Measurements from ENCODE around the gene NGRN.

NGRN gene

GRCh38 chr15:90221246-90221900 lies 44.1 kb upstream of the NGRN start:
- H3K4me2 ChIP-seq (ENCODE audit: low read depth, low read length, poor library complexity, severe bottlenecking) = no peak overlapping the region
- no peak overlapping the region for H3K9ac ChIP-seq (ENCODE audit: low read length)
- no peaks in the 10 kb centered on the region for H3K9me2 ChIP-seq (replicated peaks; ENCODE audit: insufficient read depth, low read length)
- H3K36me3 ChIP-seq (ENCODE audit: low read length) = no peaks in the 10 kb centered on the region
- H3K27me3 ChIP-seq (ENCODE audit: low read length) = no peaks in the 10 kb centered on the region
- H4K20me1 ChIP-seq (ENCODE audit: low read depth, low read length) = no peaks in the 10 kb centered on the region
- H2AFZ ChIP-seq (ENCODE audit: low read depth, low read length, severe bottlenecking) = no peak overlapping the region
- H3F3A ChIP-seq (ENCODE audit: insufficient read depth) = no peaks in the 10 kb centered on the region
- no peak overlapping the region for H3K27ac ChIP-seq (ENCODE audit: low read depth, low read length)
- H3K9me3 ChIP-seq (ENCODE audit: insufficient read depth, low read length) = no peaks in the 10 kb centered on the region
- no peaks in the 10 kb centered on the region for H3K79me2 ChIP-seq (ENCODE audit: insufficient read depth, low read length)
- TF ChIP-seq EZH2phosphoT487 (conservative IDR thresholded peaks at IDR 0.05; ENCODE audit: low read length) (no peak), CTCF (IDR thresholded peaks at IDR 0.05; ENCODE audit: insufficient read depth, low read length, poor library complexity, severe bottlenecking) (peak; percentile 41)
- no peak overlapping the region for H3K4me3 ChIP-seq (ENCODE audit: insufficient read depth, low read length, poor library complexity, severe bottlenecking)

GRCh38 chr15:90222547-90222946 lies 42.9 kb upstream of the NGRN start:
- no peak overlapping the region for H3K4me2 ChIP-seq (ENCODE audit: low read depth, low read length, poor library complexity, severe bottlenecking)
- no peaks in the 10 kb centered on the region for H3K36me3 ChIP-seq (ENCODE audit: low read length)
- no peaks in the 10 kb centered on the region for H3F3A ChIP-seq (ENCODE audit: insufficient read depth)
- no peak overlapping the region for H3K9ac ChIP-seq (ENCODE audit: low read length)
- TF ChIP-seq EZH2phosphoT487 (conservative IDR thresholded peaks at IDR 0.05; ENCODE audit: low read length) (no peak), CTCF (IDR thresholded peaks at IDR 0.05; ENCODE audit: insufficient read depth, low read length, poor library complexity, severe bottlenecking) (no peak)
- H3K9me2 ChIP-seq (replicated peaks; ENCODE audit: insufficient read depth, low read length) = no peaks in the 10 kb centered on the region
- H3K9me3 ChIP-seq (ENCODE audit: insufficient read depth, low read length) = no peaks in the 10 kb centered on the region
- no peak overlapping the region for H3K4me3 ChIP-seq (ENCODE audit: insufficient read depth, low read length, poor library complexity, severe bottlenecking)
- H3K27ac ChIP-seq (ENCODE audit: low read depth, low read length) = no peak overlapping the region
- H2AFZ ChIP-seq (ENCODE audit: low read depth, low read length, severe bottlenecking) = no peak overlapping the region
- no peaks in the 10 kb centered on the region for H4K20me1 ChIP-seq (ENCODE audit: low read depth, low read length)
- H3K79me2 ChIP-seq (ENCODE audit: insufficient read depth, low read length) = no peaks in the 10 kb centered on the region
- no peaks in the 10 kb centered on the region for H3K27me3 ChIP-seq (ENCODE audit: low read length)

GRCh38 chr15:90223441-90224165 lies 41.9 kb upstream of the NGRN start:
- no peaks in the 10 kb centered on the region for H3K36me3 ChIP-seq (ENCODE audit: low read length)
- no peaks in the 10 kb centered on the region for H3K79me2 ChIP-seq (ENCODE audit: insufficient read depth, low read length)
- no peaks in the 10 kb centered on the region for H3K9me3 ChIP-seq (ENCODE audit: insufficient read depth, low read length)
- no peak for TF ChIP-seq EZH2phosphoT487 (conservative IDR thresholded peaks at IDR 0.05; ENCODE audit: low read length)
- no peak for TF ChIP-seq CTCF (IDR thresholded peaks at IDR 0.05; ENCODE audit: insufficient read depth, low read length, poor library complexity, severe bottlenecking)
- no peaks in the 10 kb centered on the region for H3F3A ChIP-seq (ENCODE audit: insufficient read depth)
- H3K27ac ChIP-seq (ENCODE audit: low read depth, low read length) = no peak overlapping the region
- H4K20me1 ChIP-seq (ENCODE audit: low read depth, low read length) = no peaks in the 10 kb centered on the region
- no peak overlapping the region for H3K4me3 ChIP-seq (ENCODE audit: insufficient read depth, low read length, poor library complexity, severe bottlenecking)
- no peaks in the 10 kb centered on the region for H3K9me2 ChIP-seq (replicated peaks; ENCODE audit: insufficient read depth, low read length)
- no peaks in the 10 kb centered on the region for H3K27me3 ChIP-seq (ENCODE audit: low read length)
- H3K9ac ChIP-seq (ENCODE audit: low read length) = no peak overlapping the region
- H3K4me2 ChIP-seq (ENCODE audit: low read depth, low read length, poor library complexity, severe bottlenecking) = no peak overlapping the region
- no peak overlapping the region for H2AFZ ChIP-seq (ENCODE audit: low read depth, low read length, severe bottlenecking)

Measured in SU-DHL-6 (cell line).